SU-DHL-6 (cell line): ENCODE measurements around the gene TREML4.

Source experiments
- H2AFZ ChIP-seq: fragments of 200-600 bp; sonication (generic); 2 replicates; pipeline ENCODE4 v1.6.1; 2014; ENCODE audit warnings: low read depth, mild to moderate bottlenecking, moderate library complexity, mixed read lengths, antibody characterized with exemption, low read length; ENCODE audit not compliant: severe bottlenecking
- H3F3A ChIP-seq: fragments of 200-600 bp; shearing (Covaris generic); 2 replicates; pipeline ENCODE4 v1.6.0; 2016; ENCODE audit warnings: antibody characterized with exemption, mild to moderate bottlenecking; ENCODE audit not compliant: insufficient read depth
- H3K27ac ChIP-seq: fragments of 200-600 bp; sonication (generic); 2 replicates; pipeline ENCODE4 v1.5.1; 2016; ENCODE audit warnings: low read depth, mild to moderate bottlenecking, low read length, moderate library complexity, mixed read lengths
- H3K27me3 ChIP-seq: fragments of 200-600 bp; sonication (generic), shearing (Covaris generic); 2 replicates; pipeline ENCODE4 v1.6.0; 2014; ENCODE audit warnings: mild to moderate bottlenecking, low read length
- H3K36me3 ChIP-seq: fragments of 200-600 bp; sonication (generic); 2 replicates; pipeline ENCODE4 v1.6.1; 2014; ENCODE audit warnings: mild to moderate bottlenecking, low read length, mixed read lengths
- H3K4me2 ChIP-seq: fragments of 300-600, 200-600 bp; shearing (Covaris generic), sonication (generic); 2 replicates; pipeline ENCODE4 v1.6.0; 2014; ENCODE audit warnings: low read length, low read depth, mild to moderate bottlenecking; ENCODE audit not compliant: poor library complexity, severe bottlenecking
- H3K4me3 ChIP-seq: fragments of 200-600 bp; sonication (generic); 2 replicates; pipeline ENCODE4 v1.5.1; 2014; ENCODE audit warnings: antibody characterized with exemption, low read length, mild to moderate bottlenecking, mixed read lengths; ENCODE audit not compliant: insufficient read depth, poor library complexity, severe bottlenecking
- H3K79me2 ChIP-seq: fragments of 200-600 bp; sonication (generic); 2 replicates; pipeline ENCODE4 v1.6.1; 2014; ENCODE audit warnings: mild to moderate bottlenecking, low read length, moderate library complexity; ENCODE audit not compliant: insufficient read depth
- H3K9ac ChIP-seq: fragments of 200-600 bp; sonication (generic); 2 replicates; pipeline ENCODE4 v1.7.0; 2014; ENCODE audit warnings: mild to moderate bottlenecking, low read length
- H3K9me2 ChIP-seq: fragments of 200-600 bp; sonication (generic); replicated peaks from 2 replicates; pipeline ENCODE4 v1.6.1; 2014; ENCODE audit warnings: low read length; ENCODE audit not compliant: insufficient read depth
- H3K9me3 ChIP-seq: fragments of 200-600 bp; sonication (generic); 2 replicates; pipeline ENCODE4 v1.6.1; 2014; ENCODE audit warnings: low read length, mixed read lengths; ENCODE audit not compliant: insufficient read depth
- H4K20me1 ChIP-seq: fragments of 200-600 bp; sonication (generic); 2 replicates; pipeline ENCODE4 v1.6.1; 2014; ENCODE audit warnings: low read depth, mild to moderate bottlenecking, antibody characterized with exemption, low read length, moderate library complexity, mixed read lengths
- CTCF ChIP-seq: fragments of 200-600 bp; sonication (generic); IDR thresholded peaks from one replicate; pipeline ENCODE4 v1.5.1; 2017; ENCODE audit warnings: antibody characterized with exemption, mild to moderate bottlenecking, low read length, moderate library complexity; ENCODE audit not compliant: insufficient read depth, poor library complexity, severe bottlenecking
- EZH2phosphoT487 ChIP-seq: fragments of 200-600 bp; sonication (generic), shearing (Covaris generic); conservative IDR thresholded peaks from 2 replicates; pipeline ENCODE4 v1.6.1; 2018; ENCODE audit warnings: mild to moderate bottlenecking, antibody characterized with exemption, low read length, moderate library complexity, mixed read lengths

Gene TREML4

GRCh38 chr6:41200296-41200900 is 27.8 kb upstream of the TREML4 start:
- TF ChIP-seq CTCF = no peak
- no peak for TF ChIP-seq EZH2phosphoT487
- Histone ChIP-seq H2AFZ (peak overlapping the region; percentile 3), H3K9me3 (no peaks in the 10 kb centered on the region), H3K9me2 (no peaks in the 10 kb centered on the region), H3K4me3 (no peak overlapping the region), H3K9ac (peak overlapping the region; percentile 6; the same call in 1 of the 2 replicates), H3K36me3 (no peaks in the 10 kb centered on the region), H3K27ac (peak overlapping the region; percentile 66), H3K4me2 (peak overlapping the region; percentile 38), H3K27me3 (peaks cover 4% of the 10 kb centered on the region; the same call in 1 of the 2 replicates), H3K79me2 (no peaks in the 10 kb centered on the region), H4K20me1 (no peaks in the 10 kb centered on the region), H3F3A (peaks cover 11% of the 10 kb centered on the region)

DNA sequence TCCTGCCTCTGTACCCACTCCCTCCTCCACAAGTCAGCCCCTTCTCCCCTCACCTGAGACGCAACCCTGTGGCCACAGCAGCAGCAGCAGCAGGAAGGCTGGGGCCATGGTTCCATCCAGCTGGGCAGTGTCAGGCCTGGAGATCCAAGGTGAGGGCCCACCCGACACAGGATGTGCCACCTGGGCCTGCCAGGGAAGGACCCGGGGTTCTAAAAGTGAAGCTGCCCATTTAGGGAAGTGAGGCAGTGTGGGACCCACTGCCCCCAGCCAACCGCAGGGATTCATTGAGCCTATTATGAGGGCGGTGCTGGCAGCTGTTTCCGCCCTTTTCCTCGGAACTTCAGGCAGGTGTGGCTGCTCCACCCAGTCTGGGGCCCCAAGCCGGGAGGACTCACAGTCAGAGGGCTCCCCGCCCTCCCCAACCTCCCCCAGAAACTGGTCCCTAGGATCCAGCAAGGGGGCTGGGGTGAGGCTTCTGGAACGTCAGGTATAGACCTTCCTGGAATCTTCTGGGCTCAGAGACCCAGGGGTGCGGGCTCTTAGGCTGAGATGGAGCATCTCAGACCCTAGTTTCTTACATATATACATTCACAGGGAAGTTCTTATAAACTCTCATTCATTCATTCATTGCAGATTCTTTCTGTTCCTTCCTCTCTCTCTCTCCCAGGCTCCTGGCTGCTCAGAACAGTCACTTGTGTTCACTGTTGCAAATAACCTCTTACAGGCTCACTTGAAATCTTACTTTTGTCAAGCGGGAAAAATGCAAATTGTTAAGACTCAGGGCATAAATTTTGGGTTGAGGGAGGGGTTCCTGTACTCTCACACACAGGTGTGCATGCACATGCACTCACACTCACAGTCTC is 27.0 kb upstream of the TREML4 start, which contains the start of gene TREML2:
Gene TREML2 (minus strand): TSS at position 249 of the 863 bp plus-strand sequence. CDS start 141 bp downstream, at position 108.
- H4K20me1 ChIP-seq = no peaks in the 10 kb centered on the region
- H3K36me3 ChIP-seq = no peaks in the 10 kb centered on the region
- no peak within 1 kb of the TSS for H3K4me3 ChIP-seq
- H3K9ac ChIP-seq = peak within 1 kb of the TSS; percentile 6; the same call in 1 of the 2 replicates
- H3K79me2 ChIP-seq = no peaks in the 10 kb centered on the region
- peaks cover 3% of the 10 kb centered on the region; the same call in 1 of the 2 replicates for H3K27me3 ChIP-seq
- peak within 1 kb of the TSS; percentile 38 for H3K4me2 ChIP-seq
- H3K9me3 ChIP-seq = no peaks in the 10 kb centered on the region
- TF ChIP-seq EZH2phosphoT487 = no peak
- no peak for TF ChIP-seq CTCF
- H3F3A ChIP-seq = peaks cover 11% of the 10 kb centered on the region
- H3K27ac ChIP-seq = peak within 1 kb of the TSS; percentile 66
- H2AFZ ChIP-seq = peak within 1 kb of the TSS; percentile 3
- no peaks in the 10 kb centered on the region for H3K9me2 ChIP-seq

GRCh38 chr6:41201764-41202173 is 26.4 kb upstream of the TREML4 start:
- Histone ChIP-seq H3K9me3 (no peaks in the 10 kb centered on the region), H3K27ac (no peak overlapping the region), H3K36me3 (no peaks in the 10 kb centered on the region), H3K4me2 (no peak overlapping the region), H3K79me2 (no peaks in the 10 kb centered on the region), H2AFZ (no peak overlapping the region), H4K20me1 (no peaks in the 10 kb centered on the region), H3F3A (peaks cover 11% of the 10 kb centered on the region), H3K27me3 (no peaks in the 10 kb centered on the region), H3K4me3 (no peak overlapping the region), H3K9ac (no peak overlapping the region), H3K9me2 (no peaks in the 10 kb centered on the region)
- TF ChIP-seq EZH2phosphoT487 (no peak), CTCF (no peak)
